Liver (tissue), 9 donors: Measurements from ENCODE around the gene PLA2G3. TPM values are rescaled to one million over a fixed set of nuclear protein-coding genes. Genes with fewer than 3 reads are reported as not detected.

ENCODE experiments used
- DNase-seq: peaks from one replicate; pipeline ENCODE4 v3.0.0-alpha.2; 2017; ENCODE audit warnings: low spot score
- H3K27ac ChIP-seq, 2 donors: one replicate each; pipeline ENCODE4 v1.7.0; 2013; ENCODE audit warnings: inconsistent platforms in 2 of 2, low read length in 2 of 2, control low read depth in 1 of 2, low read depth in 1 of 2, mild to moderate bottlenecking in 1 of 2
- H3K27me3 ChIP-seq, 4 donors: one replicate each; pipeline versions ENCODE4 v1.6.1 to v1.7.0; 2013; ENCODE audit warnings: low read length in 3 of 4, inconsistent platforms in 1 of 4, mild to moderate bottlenecking in 1 of 4, moderate library complexity in 1 of 4; ENCODE audit not compliant: control insufficient read depth in 4 of 4, insufficient read depth in 4 of 4
- H3K36me3 ChIP-seq, 4 donors: one replicate each; pipeline versions ENCODE4 v1.6.1 to v1.7.0; 2013; ENCODE audit warnings: low read length in 3 of 4, mild to moderate bottlenecking in 3 of 4, low read depth in 1 of 4, moderate library complexity in 1 of 4; ENCODE audit not compliant: control insufficient read depth in 4 of 4, insufficient read depth in 3 of 4
- H3K4me1 ChIP-seq, 4 donors: one replicate each; pipeline versions ENCODE4 v1.6.1 to v1.7.0; 2013; ENCODE audit warnings: low read length in 3 of 4, mild to moderate bottlenecking in 3 of 4, moderate library complexity in 1 of 4; ENCODE audit not compliant: control insufficient read depth in 4 of 4, insufficient read depth in 4 of 4
- H3K4me3 ChIP-seq, 3 donors: one replicate each; pipeline versions ENCODE4 v1.6.1 to v1.7.0; 2013; ENCODE audit warnings: low read length in 3 of 3, control low read depth in 1 of 3, low read depth in 1 of 3, mild to moderate bottlenecking in 1 of 3
- H3K9ac ChIP-seq, 2 donors: one replicate each; pipeline ENCODE4 v1.7.0; 2013; ENCODE audit warnings: low read length in 2 of 2, mild to moderate bottlenecking in 2 of 2, moderate library complexity in 2 of 2, control low read depth in 1 of 2, low read depth in 1 of 2
- H3K9me3 ChIP-seq, 4 donors: one replicate each; pipeline versions ENCODE4 v1.6.1 to v1.7.0; 2013; ENCODE audit warnings: low read length in 3 of 4; ENCODE audit not compliant: control insufficient read depth in 4 of 4
- EGR1 ChIP-seq, 2 donors: IDR thresholded peaks; 2 replicates each; pipeline ENCODE4 v1.6.1; 2016 to 2018; ENCODE audit warnings: antibody characterized with exemption in 2 of 2, low read depth in 2 of 2
- FOXA1 ChIP-seq: IDR thresholded peaks from 2 replicates; pipeline ENCODE4 v1.6.1; 2016; ENCODE audit warnings: antibody characterized with exemption
- FOXA2 ChIP-seq: IDR thresholded peaks from 2 replicates; pipeline ENCODE4 v1.6.1; 2016; ENCODE audit warnings: antibody characterized with exemption
- GABPA ChIP-seq, 2 donors: IDR thresholded peaks in 1 of 2; conservative IDR thresholded peaks in 1 of 2; 2 replicates each; pipeline ENCODE4 v1.6.1; 2016; ENCODE audit warnings: antibody characterized with exemption in 2 of 2, mild to moderate bottlenecking in 1 of 2, moderate library complexity in 1 of 2
- HNF4A ChIP-seq, 2 donors: conservative IDR thresholded peaks; 2 replicates each; pipeline ENCODE4 v1.6.1; 2016; ENCODE audit warnings: antibody characterized with exemption in 2 of 2, mild to moderate bottlenecking in 2 of 2
- HNF4G ChIP-seq: IDR thresholded peaks from 2 replicates; pipeline ENCODE4 v1.6.1; 2016; ENCODE audit warnings: antibody characterized with exemption
- JUND ChIP-seq, 2 donors: IDR thresholded peaks; 2 replicates each; pipeline ENCODE4 v1.6.1; 2016; ENCODE audit warnings: antibody characterized with exemption in 2 of 2
- RAD21 ChIP-seq, 2 donors: IDR thresholded peaks; 2 replicates each; pipeline ENCODE4 v1.6.1; 2016; ENCODE audit warnings: antibody characterized with exemption in 2 of 2, mild to moderate bottlenecking in 2 of 2
- RXRA ChIP-seq, 2 donors: IDR thresholded peaks; 2 replicates each; pipeline ENCODE4 v1.6.1; 2017 to 2018; ENCODE audit warnings: antibody characterized with exemption in 2 of 2, mild to moderate bottlenecking in 1 of 2
- SP1 ChIP-seq: IDR thresholded peaks from 2 replicates; pipeline ENCODE4 v1.6.1; 2018; ENCODE audit warnings: antibody characterized with exemption, mild to moderate bottlenecking
- TAF1 ChIP-seq: conservative IDR thresholded peaks from 2 replicates; pipeline ENCODE4 v1.6.1; 2016; ENCODE audit warnings: antibody characterized with exemption, mild to moderate bottlenecking
- YY1 ChIP-seq: IDR thresholded peaks from 2 replicates; pipeline ENCODE4 v1.6.1; 2016; ENCODE audit warnings: antibody characterized with exemption, mild to moderate bottlenecking
- WGBS: extraction: QIAGEN DNeasy Blood & Tissue Kit; methylation state at CpG from one replicate; pipeline ENCODE4 v1.1.7; 2013; 5-methylcytosine and 5-hydroxymethylcytosine counted together
- polyA plus RNA-seq, 2 donors: library from polyadenylated mRNA; stranded (reverse) in 1 of 2; unstranded in 1 of 2; fragments of 200-250 nt in 1 of 2; fragments of >200 nt in 1 of 2; fragmentation: Nextera tagmentation in 1 of 2; extraction: Ambion mirVana in 1 of 2; gene quantifications; one replicate each; pipeline versions ENCODE4 v1.2.1 to v1.2.3, GENCODE V29; 2013 to 2015
- total RNA-seq, 2 donors: library from RNA; depleted of rRNA; stranded (reverse); fragments of >200 nt; gene quantifications; one replicate each; pipeline ENCODE4 v1.2.3, GENCODE V29; 2014
- TF ChIP-seq, protein P1 (sequence below): IDR thresholded peaks from 2 replicates; pipeline ENCODE4 v1.6.1; 2016; ENCODE audit warnings: antibody characterized with exemption, mild to moderate bottlenecking
- TF ChIP-seq, protein P2 (sequence below): fragments of 150-350 bp; IDR thresholded peaks from 2 replicates; pipeline ENCODE4 v1.5.1; 2017; ENCODE audit warnings: improper control_type of control experiment, low read depth, low read length; ENCODE audit not compliant: missing input control
- TF ChIP-seq, protein P3 (sequence below): IDR thresholded peaks from 2 replicates; pipeline ENCODE4 v1.6.1; 2016; ENCODE audit warnings: antibody characterized with exemption
- TF ChIP-seq, protein P4 (sequence below): IDR thresholded peaks from 2 replicates; pipeline ENCODE4 v1.6.1; 2016; ENCODE audit warnings: antibody characterized with exemption
- TF ChIP-seq, protein P5 (sequence below): IDR thresholded peaks from 2 replicates; pipeline ENCODE4 v1.6.1; 2016; ENCODE audit warnings: antibody characterized with exemption
- donor health status: healthy.
- donor health status: healthy.
- donor health status: healthy.
- donor health status: healthy.
- donor health status: healthy.

Gene PLA2G3
- total and polyA plus RNA-seq, 4 donors, result not detected

DNA sequence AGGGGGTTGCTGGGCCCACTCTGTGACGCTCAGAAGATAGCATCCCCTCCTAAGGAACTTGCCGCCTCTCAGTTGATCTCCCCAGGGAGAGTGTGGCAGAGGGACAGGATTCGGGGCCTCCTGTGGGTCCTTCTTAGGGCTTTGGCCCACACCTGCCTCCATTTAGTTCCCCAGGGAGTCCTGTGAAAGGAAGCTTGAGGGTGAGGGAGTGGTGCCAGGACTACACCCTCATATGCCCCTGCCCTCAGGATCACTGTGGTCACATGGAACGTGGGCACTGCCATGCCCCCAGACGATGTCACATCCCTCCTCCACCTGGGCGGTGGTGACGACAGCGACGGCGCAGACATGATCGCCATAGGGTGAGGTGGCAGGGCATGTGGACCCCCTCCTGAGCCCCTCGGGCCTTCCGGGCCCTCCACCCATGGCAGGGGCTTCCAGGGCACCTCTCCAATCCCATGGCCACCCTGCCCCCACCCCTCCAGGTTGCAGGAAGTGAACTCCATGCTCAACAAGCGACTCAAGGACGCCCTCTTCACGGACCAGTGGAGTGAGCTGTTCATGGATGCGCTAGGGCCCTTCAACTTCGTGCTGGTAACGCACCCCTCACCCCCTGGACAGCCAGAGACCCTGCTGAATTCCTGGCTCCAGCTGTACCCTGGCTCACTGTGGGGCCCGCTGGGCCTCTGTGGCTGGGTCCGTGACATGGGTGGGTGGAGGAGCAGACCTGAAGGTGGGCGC lies 14.0 kb downstream of the PLA2G3 start:
- Histone ChIP-seq H3K27me3 (no peaks in the 10 kb centered on the region), H3K27ac (no peak overlapping the region), H3K4me1 (peaks cover 0 to 9% (median 3%) of the 10 kb centered on the region in 4 donors), H3K9me3 (no peaks in the 10 kb centered on the region), H3K36me3 (no peaks in the 10 kb centered on the region), H3K4me3 (no peak overlapping the region), H3K9ac (no peak overlapping the region)
- TF ChIP-seq, protein P1, sequence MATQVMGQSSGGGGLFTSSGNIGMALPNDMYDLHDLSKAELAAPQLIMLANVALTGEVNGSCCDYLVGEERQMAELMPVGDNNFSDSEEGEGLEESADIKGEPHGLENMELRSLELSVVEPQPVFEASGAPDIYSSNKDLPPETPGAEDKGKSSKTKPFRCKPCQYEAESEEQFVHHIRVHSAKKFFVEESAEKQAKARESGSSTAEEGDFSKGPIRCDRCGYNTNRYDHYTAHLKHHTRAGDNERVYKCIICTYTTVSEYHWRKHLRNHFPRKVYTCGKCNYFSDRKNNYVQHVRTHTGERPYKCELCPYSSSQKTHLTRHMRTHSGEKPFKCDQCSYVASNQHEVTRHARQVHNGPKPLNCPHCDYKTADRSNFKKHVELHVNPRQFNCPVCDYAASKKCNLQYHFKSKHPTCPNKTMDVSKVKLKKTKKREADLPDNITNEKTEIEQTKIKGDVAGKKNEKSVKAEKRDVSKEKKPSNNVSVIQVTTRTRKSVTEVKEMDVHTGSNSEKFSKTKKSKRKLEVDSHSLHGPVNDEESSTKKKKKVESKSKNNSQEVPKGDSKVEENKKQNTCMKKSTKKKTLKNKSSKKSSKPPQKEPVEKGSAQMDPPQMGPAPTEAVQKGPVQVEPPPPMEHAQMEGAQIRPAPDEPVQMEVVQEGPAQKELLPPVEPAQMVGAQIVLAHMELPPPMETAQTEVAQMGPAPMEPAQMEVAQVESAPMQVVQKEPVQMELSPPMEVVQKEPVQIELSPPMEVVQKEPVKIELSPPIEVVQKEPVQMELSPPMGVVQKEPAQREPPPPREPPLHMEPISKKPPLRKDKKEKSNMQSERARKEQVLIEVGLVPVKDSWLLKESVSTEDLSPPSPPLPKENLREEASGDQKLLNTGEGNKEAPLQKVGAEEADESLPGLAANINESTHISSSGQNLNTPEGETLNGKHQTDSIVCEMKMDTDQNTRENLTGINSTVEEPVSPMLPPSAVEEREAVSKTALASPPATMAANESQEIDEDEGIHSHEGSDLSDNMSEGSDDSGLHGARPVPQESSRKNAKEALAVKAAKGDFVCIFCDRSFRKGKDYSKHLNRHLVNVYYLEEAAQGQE, result no peak
- TF ChIP-seq, protein P2, sequence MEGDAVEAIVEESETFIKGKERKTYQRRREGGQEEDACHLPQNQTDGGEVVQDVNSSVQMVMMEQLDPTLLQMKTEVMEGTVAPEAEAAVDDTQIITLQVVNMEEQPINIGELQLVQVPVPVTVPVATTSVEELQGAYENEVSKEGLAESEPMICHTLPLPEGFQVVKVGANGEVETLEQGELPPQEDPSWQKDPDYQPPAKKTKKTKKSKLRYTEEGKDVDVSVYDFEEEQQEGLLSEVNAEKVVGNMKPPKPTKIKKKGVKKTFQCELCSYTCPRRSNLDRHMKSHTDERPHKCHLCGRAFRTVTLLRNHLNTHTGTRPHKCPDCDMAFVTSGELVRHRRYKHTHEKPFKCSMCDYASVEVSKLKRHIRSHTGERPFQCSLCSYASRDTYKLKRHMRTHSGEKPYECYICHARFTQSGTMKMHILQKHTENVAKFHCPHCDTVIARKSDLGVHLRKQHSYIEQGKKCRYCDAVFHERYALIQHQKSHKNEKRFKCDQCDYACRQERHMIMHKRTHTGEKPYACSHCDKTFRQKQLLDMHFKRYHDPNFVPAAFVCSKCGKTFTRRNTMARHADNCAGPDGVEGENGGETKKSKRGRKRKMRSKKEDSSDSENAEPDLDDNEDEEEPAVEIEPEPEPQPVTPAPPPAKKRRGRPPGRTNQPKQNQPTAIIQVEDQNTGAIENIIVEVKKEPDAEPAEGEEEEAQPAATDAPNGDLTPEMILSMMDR, result no peak
- TF ChIP-seq TAF1 (no peak), SP1 (no peak), GABPA (IDR thresholded peaks at IDR 0.05 in 1 of 2, conservative IDR thresholded peaks at IDR 0.05 in 1 of 2) (no peak), RAD21 (IDR thresholded peaks at IDR 0.05) (no peak), RXRA (IDR thresholded peaks at IDR 0.05) (no peak), FOXA1 (no peak), JUND (IDR thresholded peaks at IDR 0.05) (no peak), YY1 (no peak), HNF4A (conservative IDR thresholded peaks at IDR 0.05) (no peak), FOXA2 (no peak), EGR1 (IDR thresholded peaks at IDR 0.05; ENCODE audit: low read depth in 2 of 2) (no peak), HNF4G (no peak)
- TF ChIP-seq, protein P3, sequence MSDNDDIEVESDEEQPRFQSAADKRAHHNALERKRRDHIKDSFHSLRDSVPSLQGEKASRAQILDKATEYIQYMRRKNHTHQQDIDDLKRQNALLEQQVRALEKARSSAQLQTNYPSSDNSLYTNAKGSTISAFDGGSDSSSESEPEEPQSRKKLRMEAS, result no peak
- TF ChIP-seq, protein P4, sequence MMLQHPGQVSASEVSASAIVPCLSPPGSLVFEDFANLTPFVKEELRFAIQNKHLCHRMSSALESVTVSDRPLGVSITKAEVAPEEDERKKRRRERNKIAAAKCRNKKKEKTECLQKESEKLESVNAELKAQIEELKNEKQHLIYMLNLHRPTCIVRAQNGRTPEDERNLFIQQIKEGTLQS, result no peak
- TF ChIP-seq, protein P5, sequence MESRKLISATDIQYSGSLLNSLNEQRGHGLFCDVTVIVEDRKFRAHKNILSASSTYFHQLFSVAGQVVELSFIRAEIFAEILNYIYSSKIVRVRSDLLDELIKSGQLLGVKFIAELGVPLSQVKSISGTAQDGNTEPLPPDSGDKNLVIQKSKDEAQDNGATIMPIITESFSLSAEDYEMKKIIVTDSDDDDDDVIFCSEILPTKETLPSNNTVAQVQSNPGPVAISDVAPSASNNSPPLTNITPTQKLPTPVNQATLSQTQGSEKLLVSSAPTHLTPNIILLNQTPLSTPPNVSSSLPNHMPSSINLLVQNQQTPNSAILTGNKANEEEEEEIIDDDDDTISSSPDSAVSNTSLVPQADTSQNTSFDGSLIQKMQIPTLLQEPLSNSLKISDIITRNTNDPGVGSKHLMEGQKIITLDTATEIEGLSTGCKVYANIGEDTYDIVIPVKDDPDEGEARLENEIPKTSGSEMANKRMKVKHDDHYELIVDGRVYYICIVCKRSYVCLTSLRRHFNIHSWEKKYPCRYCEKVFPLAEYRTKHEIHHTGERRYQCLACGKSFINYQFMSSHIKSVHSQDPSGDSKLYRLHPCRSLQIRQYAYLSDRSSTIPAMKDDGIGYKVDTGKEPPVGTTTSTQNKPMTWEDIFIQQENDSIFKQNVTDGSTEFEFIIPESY, result no peak
- WGBS, result 91% methylated on average over 22 of the region's 22 CpGs
- DNase-seq, result no peak
